Choroid plexus epithelial cell (primary cell): ENCODE results near the gene SPI1.

Source experiments
- DNase-seq: peaks from one replicate; pipeline ENCODE4 v3.0.0-alpha.2; 2010; ENCODE audit warnings: low read depth
- H3K4me3 ChIP-seq: 2 replicates; pipeline ENCODE4 v1.5.1; 2011; ENCODE audit warnings: low read depth, mild to moderate bottlenecking, control low read depth, low read length, moderate library complexity
- TF ChIP-seq, protein P1 (sequence below): conservative IDR thresholded peaks from 2 replicates; pipeline ENCODE4 v1.5.1; 2011; ENCODE audit warnings: low read depth, mild to moderate bottlenecking, control low read depth, inconsistent platforms, low read length, moderate library complexity

The SPI1 gene

DNA sequence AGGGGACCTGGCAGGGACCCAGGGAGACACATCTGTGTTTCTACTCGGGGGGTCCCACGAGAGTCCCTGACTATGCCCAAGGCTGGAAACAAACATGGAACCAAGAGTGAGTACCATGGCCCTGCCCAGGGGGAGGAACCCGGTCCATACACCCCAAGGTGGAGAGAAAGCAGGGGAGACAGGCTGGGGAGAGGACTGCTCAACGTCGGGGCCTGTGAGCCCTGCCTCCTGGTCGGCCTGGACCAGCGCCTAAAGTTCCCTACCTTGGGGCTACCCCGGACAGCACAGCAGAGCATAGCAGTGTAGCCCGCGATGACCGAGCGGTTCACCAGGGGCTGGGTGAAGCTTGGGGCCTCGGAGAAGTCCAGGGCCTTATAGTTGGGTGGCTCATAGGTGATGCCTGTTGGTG is 46.0 kb downstream of the SPI1 start:
- no peak overlapping the region for H3K4me3 ChIP-seq
- TF ChIP-seq, protein P1, sequence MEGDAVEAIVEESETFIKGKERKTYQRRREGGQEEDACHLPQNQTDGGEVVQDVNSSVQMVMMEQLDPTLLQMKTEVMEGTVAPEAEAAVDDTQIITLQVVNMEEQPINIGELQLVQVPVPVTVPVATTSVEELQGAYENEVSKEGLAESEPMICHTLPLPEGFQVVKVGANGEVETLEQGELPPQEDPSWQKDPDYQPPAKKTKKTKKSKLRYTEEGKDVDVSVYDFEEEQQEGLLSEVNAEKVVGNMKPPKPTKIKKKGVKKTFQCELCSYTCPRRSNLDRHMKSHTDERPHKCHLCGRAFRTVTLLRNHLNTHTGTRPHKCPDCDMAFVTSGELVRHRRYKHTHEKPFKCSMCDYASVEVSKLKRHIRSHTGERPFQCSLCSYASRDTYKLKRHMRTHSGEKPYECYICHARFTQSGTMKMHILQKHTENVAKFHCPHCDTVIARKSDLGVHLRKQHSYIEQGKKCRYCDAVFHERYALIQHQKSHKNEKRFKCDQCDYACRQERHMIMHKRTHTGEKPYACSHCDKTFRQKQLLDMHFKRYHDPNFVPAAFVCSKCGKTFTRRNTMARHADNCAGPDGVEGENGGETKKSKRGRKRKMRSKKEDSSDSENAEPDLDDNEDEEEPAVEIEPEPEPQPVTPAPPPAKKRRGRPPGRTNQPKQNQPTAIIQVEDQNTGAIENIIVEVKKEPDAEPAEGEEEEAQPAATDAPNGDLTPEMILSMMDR, result no peak
- DNase-seq, result no peak

DNA sequence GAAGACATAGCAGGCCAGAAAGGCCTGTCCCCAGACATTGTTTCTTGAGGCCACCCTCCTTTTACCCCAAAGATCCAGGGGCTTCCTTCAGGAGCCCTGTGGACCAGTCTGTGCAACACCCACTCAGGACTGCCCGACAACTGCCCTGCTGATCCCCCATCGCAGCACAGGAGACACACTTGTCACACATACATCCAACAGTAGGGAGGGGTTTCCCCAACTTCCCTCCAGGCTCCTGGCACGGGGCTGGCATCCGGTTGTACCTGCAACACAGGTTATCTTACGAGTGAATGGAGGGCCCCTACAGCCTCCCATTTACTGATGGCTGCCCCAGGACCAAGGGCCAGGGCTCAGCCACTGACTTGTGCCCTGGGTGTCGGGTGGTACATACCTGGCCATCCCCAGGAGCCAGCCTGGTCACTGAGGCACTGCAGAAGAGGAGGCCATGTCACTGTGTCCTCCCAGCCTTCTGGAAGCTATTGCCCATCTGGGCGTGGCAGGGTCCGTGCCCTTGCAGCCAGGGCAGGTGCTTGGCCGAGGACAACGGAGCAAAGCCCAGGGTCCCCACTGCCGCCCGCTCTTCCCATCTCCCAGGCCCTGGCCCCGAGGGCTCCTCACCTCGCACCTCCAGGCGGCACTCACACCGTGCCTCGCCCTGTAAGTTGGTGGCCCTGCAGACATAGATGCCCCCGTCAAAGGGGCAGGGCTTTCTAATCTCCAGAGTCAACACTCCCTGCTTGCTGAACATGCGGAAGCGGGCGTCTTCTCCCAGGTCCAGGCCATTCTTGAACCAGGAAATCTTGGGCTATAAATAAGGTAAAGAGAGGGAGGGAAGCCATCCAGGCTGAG is 46.7 kb downstream of the SPI1 start:
- no peak overlapping the region for H3K4me3 ChIP-seq
- no peak for DNase-seq
- TF ChIP-seq, protein P1, result no peak

DNA sequence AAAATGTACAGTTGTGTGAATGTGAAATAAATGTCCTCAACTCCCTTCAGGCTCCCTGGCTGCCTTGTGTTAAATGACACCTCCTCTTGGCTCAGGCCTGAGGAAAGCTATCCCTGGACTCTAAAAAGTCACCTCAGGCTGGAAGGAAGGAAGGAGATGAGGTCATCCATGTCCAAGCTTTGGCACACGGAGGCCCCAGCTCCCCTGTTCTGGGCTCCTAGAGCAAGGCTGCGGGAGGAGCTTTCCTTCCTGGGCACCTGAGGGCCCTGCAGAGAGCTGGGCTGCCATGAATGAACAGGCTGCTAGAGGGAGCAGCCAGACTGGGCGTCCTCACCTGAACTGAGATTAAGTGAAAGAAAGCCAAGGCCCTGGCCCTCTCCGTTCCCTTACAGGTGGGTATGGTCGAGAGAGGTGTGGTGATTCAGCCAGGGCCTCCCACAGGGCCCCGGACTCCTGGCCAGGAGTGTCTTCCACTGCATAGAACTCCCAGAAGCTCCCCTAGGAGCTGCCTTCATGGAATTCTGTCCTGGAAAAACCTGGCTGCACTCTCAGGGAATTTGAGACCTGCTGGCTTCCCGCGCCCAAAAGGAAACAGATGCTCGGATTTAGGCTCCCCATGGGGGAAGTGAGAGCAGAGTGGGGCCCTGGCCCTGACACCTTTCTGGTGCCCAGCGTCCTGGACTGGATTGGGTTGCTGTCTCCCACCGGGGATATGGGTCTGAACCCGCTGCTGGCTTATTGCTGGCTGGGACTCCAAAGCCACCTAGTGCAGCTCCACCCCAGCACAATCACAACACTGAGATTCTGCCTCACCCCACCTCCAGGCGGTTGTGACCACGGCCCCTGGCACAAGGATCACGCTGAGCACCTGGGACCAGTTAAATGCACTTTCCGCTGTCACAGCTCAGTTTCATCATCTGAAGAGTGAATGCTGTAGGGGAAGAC is 48.1 kb downstream of the SPI1 start:
- TF ChIP-seq, protein P1, result no peak
- DNase-seq, result peak; percentile 16
- no peak overlapping the region for H3K4me3 ChIP-seq

DNA sequence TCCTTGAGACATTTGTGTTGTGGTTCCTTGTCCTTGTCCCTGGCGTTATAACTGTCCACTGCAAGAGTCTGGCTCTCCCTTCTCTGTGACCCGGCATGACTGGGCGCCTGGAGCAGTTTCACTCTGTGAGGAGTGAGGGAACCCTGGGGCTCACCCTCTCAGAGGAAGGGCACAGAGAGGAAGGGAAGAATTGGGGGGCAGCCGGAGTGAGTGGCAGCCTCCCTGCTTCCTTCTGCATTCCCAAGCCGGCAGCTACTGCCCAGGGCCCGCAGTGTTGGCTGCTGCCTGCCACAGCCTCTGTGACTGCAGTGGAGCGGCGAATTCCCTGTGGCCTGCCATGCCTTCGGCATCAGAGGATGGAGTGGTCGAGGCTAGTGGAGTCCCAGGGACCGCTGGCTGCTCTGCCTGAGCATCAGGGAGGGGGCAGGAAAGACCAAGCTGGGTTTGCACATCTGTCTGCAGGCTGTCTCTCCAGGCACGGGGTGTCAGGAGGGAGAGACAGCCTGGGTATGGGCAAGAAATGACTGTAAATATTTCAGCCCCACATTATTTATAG is 48.8 kb downstream of the SPI1 start:
- TF ChIP-seq, protein P1, result no peak
- no peak for DNase-seq
- no peak overlapping the region for H3K4me3 ChIP-seq

DNA sequence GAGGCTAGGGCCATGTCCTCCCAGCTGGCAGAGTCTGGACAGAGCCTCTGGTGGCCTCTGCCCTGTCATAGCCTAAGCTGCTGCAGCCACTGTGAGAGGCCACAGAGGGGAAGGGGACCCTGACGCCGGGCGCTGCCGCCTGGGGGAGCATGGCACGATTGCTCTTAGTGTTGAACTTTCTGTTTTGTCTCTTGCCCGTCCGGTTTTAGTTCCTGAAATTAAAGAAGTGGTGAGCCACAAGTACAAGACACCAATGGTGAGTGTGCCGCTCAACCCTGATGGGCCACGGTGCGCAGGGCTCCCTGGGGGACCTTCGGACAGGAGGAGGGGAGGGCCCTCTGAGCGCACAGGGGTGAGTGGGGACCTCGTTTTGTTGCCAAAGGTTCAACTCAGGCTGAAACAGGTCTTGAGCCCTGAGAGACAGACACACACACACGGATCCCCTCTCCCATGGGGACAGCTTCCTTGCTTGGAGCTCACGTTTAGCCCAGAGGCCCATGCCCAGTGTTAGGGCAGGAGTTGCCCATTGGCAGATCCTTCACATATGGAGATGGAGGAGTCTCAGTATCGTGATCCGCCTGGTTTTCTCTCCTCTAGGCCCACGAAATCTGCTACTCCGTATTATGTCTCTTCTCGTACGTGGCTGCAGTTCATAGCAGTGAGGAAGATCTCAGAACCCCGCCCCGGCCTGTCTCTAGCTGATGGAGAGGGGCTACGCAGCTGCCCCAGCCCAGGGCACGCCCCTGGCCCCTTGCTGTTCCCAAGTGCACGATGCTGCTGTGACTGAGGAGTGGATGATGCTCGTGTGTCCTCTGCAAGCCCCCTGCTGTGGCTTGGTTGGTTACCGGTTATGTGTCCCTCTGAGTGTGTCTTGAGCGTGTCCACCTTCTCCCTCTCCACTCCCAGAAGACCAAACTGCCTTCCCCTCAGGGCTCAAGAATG is 49.6 kb downstream of the SPI1 start:
- DNase-seq, result no peak
- TF ChIP-seq, protein P1, result no peak
- no peak overlapping the region for H3K4me3 ChIP-seq

DNA sequence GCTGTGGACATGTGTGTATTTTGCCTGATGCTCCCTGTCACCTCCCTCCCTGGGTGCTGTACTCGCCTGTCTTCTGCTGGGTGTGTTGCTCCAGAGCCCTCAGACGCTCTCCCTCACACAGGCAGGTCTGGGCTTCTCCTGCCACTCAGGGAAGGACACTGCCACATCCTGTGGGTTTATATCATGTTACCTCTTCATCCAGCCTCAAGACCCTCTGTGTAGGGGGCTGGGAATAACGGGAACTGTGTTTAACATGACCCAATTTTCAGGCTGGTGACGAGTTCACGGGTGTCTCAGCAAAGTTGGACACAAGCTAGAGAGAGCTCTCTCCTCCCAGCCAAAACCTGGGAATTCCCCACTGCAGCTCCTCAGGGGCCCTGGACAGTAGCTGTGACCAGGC is 50.4 kb downstream of the SPI1 start:
- DNase-seq, result no peak
- H3K4me3 ChIP-seq, result no peak overlapping the region
- TF ChIP-seq, protein P1, result no peak
